Peyer's patch (tissue), 4 donors: ENCODE measurements around the gene PDK3. TPM values are rescaled to one million over a fixed set of nuclear protein-coding genes. Genes with fewer than 3 reads are reported as not detected.

Source experiments
- DNase-seq, 3 donors: peaks; one replicate each; pipeline ENCODE4 v3.0.0-alpha.2; 2017 to 2019
- H3K27ac ChIP-seq, 4 donors: fragments of 200-600 bp; sonication (generic); one replicate each; pipeline ENCODE4 v1.5.1; 2016 to 2019
- H3K27me3 ChIP-seq, 2 donors: fragments of 200-600 bp; sonication (generic); one replicate each; pipeline ENCODE4 v1.5.1; 2019
- H3K36me3 ChIP-seq, 3 donors: fragments of 200-600 bp; sonication (generic); one replicate each; pipeline ENCODE4 v1.5.1; 2016 to 2019
- H3K4me1 ChIP-seq, 4 donors: fragments of 200-600 bp; sonication (generic); one replicate each; pipeline ENCODE4 v1.5.1; 2016 to 2019
- H3K4me3 ChIP-seq, 4 donors: fragments of 200-600 bp; sonication (generic); 1 replicate in 3 of 4; 2 replicates in 1 of 4; pipeline ENCODE4 v1.5.1; 2016 to 2019; ENCODE audit warnings: mild to moderate bottlenecking in 1 of 4
- H3K9me3 ChIP-seq, 4 donors: fragments of 200-600 bp; sonication (generic); one replicate each; pipeline ENCODE4 v1.5.1; 2016 to 2019; ENCODE audit warnings: mild to moderate bottlenecking in 1 of 4
- POLR2A ChIP-seq, 2 donors: fragments of 450-650 bp; IDR thresholded peaks; one replicate each; pipeline ENCODE4 v1.5.1; 2017; ENCODE audit warnings: antibody characterized with exemption in 2 of 2, mild to moderate bottlenecking in 2 of 2, moderate library complexity in 2 of 2
- small RNA-seq, 2 donors: library from RNA; depleted of rRNA; stranded (forward); fragments of <200 nt; gene quantifications; one replicate each; pipeline ENCODE3, GENCODE V24; 2016
- total RNA-seq, 4 donors: library from RNA; depleted of rRNA; stranded (reverse); fragments of >200 nt; gene quantifications; one replicate each; pipeline ENCODE4 v1.1.0, GENCODE V29; 2016
- TF ChIP-seq, protein P1 (sequence below), 6 experiments: fragments of 450-650 bp in 4 of 6; fragments of 200-600 bp in 2 of 6; sonication (generic) in 1 of 6; IDR thresholded peaks; one replicate each; pipeline ENCODE4 v1.5.1; 2017 to 2019; ENCODE audit warnings: antibody characterized with exemption in 6 of 6, mild to moderate bottlenecking in 3 of 6, moderate library complexity in 1 of 6

Gene PDK3
- total RNA-seq, 4 donors from 2014 or later, result 26.4 to 56.0 (median 32.5) TPM

DNA sequence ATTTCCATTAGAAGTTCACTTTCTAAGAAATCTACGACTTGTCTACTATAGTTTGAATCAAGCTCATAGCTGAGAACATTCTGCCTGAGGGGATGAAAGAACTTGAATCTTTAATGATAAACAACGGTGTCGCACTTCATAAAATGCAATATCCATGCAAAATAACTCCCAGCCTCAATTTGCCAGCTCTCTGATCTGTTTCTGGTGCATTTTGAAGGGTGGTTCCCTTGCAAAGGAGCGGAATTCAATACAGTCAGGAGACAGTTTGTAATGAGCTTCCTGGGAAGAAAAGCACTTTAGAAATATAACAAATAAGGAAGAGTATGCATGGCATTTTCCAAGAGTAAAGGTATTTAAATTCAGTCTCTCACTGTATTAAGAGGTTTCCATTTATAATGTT is 102.1 kb downstream of the PDK3 start:
- no peaks in the 10 kb centered on the region for H3K4me1 ChIP-seq
- no peak overlapping the region for H3K4me3 ChIP-seq
- TF ChIP-seq, protein P1, sequence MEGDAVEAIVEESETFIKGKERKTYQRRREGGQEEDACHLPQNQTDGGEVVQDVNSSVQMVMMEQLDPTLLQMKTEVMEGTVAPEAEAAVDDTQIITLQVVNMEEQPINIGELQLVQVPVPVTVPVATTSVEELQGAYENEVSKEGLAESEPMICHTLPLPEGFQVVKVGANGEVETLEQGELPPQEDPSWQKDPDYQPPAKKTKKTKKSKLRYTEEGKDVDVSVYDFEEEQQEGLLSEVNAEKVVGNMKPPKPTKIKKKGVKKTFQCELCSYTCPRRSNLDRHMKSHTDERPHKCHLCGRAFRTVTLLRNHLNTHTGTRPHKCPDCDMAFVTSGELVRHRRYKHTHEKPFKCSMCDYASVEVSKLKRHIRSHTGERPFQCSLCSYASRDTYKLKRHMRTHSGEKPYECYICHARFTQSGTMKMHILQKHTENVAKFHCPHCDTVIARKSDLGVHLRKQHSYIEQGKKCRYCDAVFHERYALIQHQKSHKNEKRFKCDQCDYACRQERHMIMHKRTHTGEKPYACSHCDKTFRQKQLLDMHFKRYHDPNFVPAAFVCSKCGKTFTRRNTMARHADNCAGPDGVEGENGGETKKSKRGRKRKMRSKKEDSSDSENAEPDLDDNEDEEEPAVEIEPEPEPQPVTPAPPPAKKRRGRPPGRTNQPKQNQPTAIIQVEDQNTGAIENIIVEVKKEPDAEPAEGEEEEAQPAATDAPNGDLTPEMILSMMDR (IDR thresholded peaks at IDR 0.05), result no peak
- no peak for TF ChIP-seq POLR2A (IDR thresholded peaks at IDR 0.05)
- no peak overlapping the region for H3K27ac ChIP-seq
- H3K27me3 ChIP-seq, result no peaks in the 10 kb centered on the region
- no peak for DNase-seq
- H3K9me3 ChIP-seq, result no peaks in the 10 kb centered on the region
- H3K36me3 ChIP-seq, result no peaks in the 10 kb centered on the region

DNA sequence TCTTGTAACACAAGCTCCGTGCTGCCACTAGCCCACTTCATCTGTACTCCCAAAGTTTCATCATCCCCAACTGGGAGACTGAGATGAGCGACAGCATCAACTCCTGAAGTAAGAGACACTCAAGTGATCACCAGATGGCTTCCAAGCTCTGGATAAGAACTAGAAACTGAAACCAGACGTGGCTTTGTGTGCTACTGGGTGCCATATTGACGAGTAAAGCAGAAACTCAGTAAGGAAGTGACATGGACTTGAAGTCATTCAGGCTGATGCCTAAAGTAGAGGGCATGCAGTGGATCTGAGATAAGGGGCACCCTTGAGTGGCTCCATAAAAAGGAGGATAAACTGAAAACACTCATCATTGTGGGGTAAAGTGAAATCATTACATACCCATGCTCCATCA is 109.7 kb downstream of the PDK3 start:
- no peaks in the 10 kb centered on the region for H3K27me3 ChIP-seq
- no peak overlapping the region for H3K27ac ChIP-seq
- no peaks in the 10 kb centered on the region for H3K36me3 ChIP-seq
- no peaks in the 10 kb centered on the region for H3K9me3 ChIP-seq
- H3K4me3 ChIP-seq, result no peak overlapping the region
- TF ChIP-seq POLR2A (IDR thresholded peaks at IDR 0.05), result no peak
- TF ChIP-seq, protein P1 (IDR thresholded peaks at IDR 0.05), result no peak
- no peak for DNase-seq
- H3K4me1 ChIP-seq, result no peaks in the 10 kb centered on the region

DNA sequence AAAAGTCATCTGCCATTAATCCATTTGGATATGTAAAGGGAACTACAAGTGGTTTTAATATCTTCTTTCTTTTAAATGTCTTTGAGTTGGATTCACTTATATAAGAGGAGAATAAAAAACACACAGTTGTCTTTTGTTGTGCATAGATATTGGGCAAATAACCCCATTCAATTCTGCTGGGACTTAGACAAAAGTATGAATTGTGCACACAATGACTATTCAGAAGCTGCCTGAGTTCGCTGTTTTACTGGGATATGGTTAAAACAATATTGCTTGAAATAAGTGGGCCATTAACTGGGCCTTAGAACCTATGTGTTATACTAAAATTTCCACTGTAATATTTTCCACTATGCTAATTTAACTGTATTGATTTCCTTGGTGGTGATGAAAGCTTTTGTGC is 110.4 kb downstream of the PDK3 start:
- TF ChIP-seq POLR2A (IDR thresholded peaks at IDR 0.05), result no peak
- TF ChIP-seq, protein P1 (IDR thresholded peaks at IDR 0.05), result no peak
- no peaks in the 10 kb centered on the region for H3K4me1 ChIP-seq
- no peaks in the 10 kb centered on the region for H3K27me3 ChIP-seq
- DNase-seq, result no peak
- H3K4me3 ChIP-seq, result no peak overlapping the region
- H3K9me3 ChIP-seq, result no peaks in the 10 kb centered on the region
- no peaks in the 10 kb centered on the region for H3K36me3 ChIP-seq
- H3K27ac ChIP-seq, result no peak overlapping the region

DNA sequence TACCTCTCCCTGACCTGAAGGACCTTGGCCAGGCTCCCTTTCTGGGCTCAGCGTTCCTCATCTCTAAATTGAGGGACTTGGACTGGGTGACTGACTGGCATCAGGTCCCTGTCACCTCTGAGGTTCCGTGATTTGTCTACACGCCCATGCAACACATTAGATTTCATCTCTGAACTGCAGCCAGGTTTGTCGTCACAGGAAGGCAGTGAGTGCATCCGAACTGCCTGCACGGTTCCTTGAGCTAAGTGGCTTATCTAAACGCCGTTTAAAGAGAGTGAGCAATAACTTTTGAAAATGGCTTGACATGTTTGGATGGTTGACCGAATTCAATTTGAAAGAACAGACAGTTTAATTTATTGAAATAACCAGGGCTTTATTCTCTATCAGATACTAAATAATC is 112.0 kb downstream of the PDK3 start:
- Histone ChIP-seq H3K9me3 (no peaks in the 10 kb centered on the region), H3K4me3 (no peak overlapping the region), H3K27ac (no peak overlapping the region), H3K27me3 (no peaks in the 10 kb centered on the region), H3K36me3 (no peaks in the 10 kb centered on the region), H3K4me1 (no peaks in the 10 kb centered on the region)
- no peak for DNase-seq
- TF ChIP-seq, protein P1 (IDR thresholded peaks at IDR 0.05), result no peak
- no peak for TF ChIP-seq POLR2A (IDR thresholded peaks at IDR 0.05)

Small RNAs within 50 kb of the gene (small RNA-seq; reads per million reads assigned to genes)
- gene SNRPEP9, result 0 reads per million in 2 donors

Other genes with a start within 250 kb of the PDK3 start
- not detected for gene SUPT20HL2, start 151.2 kb upstream of the PDK3 start, total RNA-seq
- gene SUPT20HL1, start 104.6 kb upstream of the PDK3 start, total RNA-seq, result under 1 TPM in 1 of 4 donors, not detected in 3; 0.54 TPM
- not detected for gene PCYT1B, start 182.1 kb downstream of the PDK3 start, total RNA-seq
- gene POLA1, start 228.6 kb downstream of the PDK3 start, total RNA-seq, result 10 to 100 TPM in 2 of 4 donors, 1 to 10 TPM in 2; 5.3 to 51.2 (median 9.5) TPM